GM19238 (cell line): ENCODE data around the gene GINS2.

ENCODE experiments used
- DNase-seq: peaks from one replicate; pipeline ENCODE4 v3.0.0; 2011; ENCODE audit warnings: low spot score; ENCODE audit not compliant: insufficient read length

Gene GINS2

DNA sequence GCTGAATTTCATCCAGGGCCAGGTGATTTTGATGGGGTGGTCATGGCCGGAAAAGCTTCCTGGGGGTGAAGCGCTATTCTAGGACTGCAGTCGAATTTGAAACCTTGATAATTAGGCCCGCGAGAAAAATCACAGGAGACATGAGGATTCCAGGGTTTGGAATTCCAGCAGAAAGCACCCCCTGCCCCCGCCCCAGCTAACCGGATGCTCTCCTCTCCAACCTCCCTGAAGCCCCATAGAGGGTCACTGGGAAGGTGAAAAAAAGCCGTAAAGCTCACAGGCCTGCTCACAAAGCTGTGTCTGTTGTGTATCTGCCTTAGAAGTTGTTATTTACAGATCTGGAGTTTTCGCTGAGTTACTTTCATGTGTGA lies 1.2 kb upstream of the GINS2 start:
- DNase-seq, result no peak

DNA sequence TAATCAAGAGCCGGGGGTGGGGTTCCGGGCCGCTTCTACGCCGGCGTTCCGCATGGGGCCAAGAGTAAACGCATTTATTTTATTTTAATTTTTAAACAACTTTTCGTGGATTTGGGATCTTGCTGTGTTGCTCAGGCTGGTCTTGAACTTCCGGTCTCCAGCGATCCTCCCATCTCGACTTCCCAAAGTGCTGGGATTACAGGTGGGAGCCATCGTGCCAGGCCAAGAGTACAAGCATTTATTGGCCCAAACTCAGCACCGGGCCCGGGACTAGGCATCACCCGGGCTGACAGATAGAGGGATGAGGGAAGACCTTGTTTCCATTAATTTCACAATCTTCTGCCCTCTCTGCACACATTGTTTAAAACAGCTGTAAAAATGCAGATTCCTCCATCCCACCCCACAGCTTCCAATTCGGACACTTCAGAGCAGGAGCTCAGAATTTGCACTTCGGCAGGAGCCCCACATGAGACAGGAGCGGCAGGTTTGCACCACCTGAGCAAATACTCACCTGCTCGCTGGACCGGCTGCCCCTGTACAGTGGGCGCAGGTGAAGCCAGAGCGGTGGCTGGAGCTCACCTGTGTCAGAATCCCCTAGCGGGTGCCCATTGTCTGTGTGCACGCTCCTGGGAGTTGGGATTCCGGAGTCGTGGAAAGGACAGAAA lies 663 bp upstream of the GINS2 start:
- no peak for DNase-seq

- DNase-seq, result no peak
Observed at GRCh38 chr16:85687651-85688471, 893 bp downstream of the GINS2 start.

DNA sequence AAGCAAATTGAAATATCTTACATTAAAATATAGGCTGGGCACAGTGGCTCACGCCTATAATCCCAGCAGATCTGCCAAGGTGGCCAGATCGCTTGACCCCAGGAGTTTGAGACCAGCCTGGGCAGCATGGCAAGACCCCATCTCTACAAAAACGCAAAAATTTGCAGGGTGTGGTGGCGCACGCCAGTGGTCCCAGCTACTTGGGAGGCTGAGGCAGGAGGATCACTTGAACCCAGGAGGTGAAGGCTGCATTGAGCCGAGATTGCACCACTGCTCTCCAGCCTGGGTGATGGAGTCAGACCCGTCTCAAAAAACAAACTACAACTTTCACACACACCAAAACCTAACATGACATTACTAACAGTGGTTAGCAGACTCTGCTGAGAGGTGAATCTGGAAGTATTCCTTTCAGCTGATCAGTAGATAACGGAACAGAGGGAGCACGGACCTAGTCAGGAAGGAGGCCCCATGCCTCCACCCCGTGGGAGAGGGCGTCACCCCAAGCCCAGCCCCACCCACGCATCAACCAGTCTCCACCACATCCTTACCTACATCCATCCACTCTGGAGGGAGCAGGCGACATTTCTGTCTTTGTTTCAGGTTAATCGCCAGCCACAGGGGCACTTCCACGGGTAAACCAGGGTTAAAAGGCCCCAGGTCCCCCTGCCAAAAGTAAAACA lies 1.7 kb downstream of the GINS2 start:
- no peak for DNase-seq

GRCh38 chr16:85685251-85685650 lies 3.5 kb downstream of the GINS2 start:
- DNase-seq, result no peak

DNA sequence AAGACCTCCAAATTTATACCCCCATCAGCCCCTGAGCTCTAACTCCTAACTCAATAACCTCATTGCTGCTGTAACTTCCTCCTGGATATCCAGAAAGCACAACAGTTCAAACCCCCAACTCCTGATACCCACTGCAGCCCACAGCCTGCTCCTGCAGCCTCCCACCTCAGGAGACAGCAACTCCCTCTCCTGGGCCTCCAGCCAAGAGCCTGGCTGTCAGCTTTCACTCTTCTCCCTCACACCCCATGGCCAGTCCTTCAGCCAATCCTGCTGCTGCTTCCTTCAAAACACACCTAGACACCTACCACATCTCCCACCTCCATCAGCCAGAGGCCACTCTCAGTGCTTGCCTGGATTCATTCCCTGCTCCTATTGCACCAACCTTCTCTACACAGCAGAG lies 5.4 kb downstream of the GINS2 start:
- no peak for DNase-seq

- DNase-seq, result no peak
Observed at GRCh38 chr16:85682516-85682915, 6.2 kb downstream of the GINS2 start.

GRCh38 chr16:85681255-85681654 lies 7.5 kb downstream of the GINS2 start:
- no peak for DNase-seq

DNA sequence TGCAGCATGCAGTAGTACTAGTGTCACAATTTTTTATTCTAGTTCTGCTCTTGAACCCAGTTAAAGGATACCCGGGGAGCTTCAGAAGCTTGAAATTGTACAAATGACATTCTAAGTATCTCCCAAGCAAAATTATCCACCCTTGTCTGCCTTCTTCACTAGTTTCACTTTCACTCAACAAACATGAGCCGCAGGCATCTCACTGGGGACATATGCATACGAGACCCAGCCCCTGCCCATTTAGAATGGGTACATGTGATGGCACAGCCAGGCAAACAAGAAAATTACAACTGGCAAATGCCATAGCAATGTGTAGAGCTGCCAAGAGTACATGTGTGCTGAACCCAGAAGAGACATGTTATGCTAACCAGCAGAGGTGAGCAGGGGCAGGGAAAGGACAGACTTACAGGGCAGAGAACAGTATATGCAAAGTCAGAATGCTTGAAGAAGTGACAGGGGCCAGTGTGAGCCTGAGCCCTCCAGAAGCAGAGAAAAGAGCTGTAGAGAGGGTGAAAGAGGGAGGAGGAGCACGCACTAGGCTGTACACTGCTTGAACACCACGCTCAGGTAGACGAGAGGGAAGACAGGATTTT lies 8.3 kb downstream of the GINS2 start:
- DNase-seq, result no peak

- DNase-seq, result no peak
Observed at GRCh38 chr16:85679870-85680269, 8.9 kb downstream of the GINS2 start.

GRCh38 chr16:85678821-85679220 lies 9.9 kb downstream of the GINS2 start:
- no peak for DNase-seq

- DNase-seq, result no peak
Observed at GRCh38 chr16:85678016-85678415, 10.7 kb downstream of the GINS2 start.

- no peak for DNase-seq
Observed at GRCh38 chr16:85677383-85677967, 11.3 kb downstream of the GINS2 start.

GRCh38 chr16:85676466-85676865 lies 12.3 kb downstream of the GINS2 start:
- DNase-seq, result no peak

DNA sequence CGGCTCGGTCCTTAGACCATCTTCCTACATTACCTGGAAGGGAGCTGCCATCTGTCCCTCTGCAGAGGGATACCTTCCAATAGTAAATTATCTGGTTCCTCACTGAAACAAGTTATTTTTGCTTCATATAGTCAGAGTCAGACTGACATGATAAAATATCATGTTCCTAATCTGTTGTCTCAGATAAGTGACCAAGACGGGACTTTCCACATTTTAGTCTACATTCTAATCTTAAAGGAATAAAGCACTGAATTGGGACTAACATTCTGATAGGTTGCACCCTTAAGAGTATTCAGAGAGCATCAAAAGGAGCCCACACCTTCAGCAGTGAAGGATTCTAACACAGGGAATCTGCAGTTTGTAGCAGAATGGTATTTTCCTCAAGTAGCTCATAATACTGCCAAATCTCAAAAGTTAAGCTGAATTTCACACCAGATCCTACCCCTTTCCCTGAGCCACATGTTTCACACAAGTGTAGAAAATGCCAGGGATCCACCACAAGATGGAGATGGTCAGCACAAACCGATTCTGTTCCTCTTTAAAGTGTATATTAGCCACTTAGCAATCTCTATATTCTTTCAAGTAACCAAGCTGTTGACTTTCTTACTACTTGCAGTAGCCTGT lies 13.4 kb downstream of the GINS2 start:
- no peak for DNase-seq

DNA sequence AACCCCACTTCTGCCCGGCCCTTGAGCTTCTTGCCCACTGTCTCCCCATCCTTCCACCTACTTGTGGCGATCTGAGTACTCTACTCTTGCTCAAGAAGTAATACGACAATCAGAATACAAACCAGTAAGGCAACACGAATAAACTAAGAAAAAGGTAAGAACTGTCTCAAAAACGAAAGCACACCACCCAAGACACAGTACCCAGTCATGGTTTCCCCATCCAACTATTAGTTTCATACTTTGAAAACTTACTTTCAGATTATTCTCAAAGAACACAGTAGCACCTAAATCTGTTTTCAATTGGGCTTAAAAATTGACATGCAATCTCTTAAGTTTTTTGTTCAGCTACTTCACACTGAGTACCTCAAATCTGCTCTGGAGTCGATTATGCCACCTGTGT lies 13.9 kb downstream of the GINS2 start:
- DNase-seq, result no peak

DNA sequence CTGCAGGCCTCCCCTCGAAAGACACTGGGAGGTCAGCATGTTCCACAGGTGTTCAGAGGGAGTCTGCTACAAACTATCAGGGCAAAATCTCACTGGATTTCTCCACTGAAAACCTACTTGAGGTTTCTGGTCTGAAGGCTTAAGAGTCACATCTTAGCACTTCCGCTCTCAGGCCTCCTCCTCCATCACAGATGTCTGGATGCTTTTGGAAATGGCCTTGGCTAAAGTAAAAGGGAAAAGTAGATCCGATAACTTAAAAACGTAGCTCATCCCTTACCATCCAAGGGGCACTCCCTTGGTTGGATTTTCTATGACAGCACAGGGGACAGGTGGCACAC lies 14.4 kb downstream of the GINS2 start:
- no peak for DNase-seq

- DNase-seq, result no peak
Observed at GRCh38 chr16:85673529-85674417, 15.0 kb downstream of the GINS2 start.

DNA sequence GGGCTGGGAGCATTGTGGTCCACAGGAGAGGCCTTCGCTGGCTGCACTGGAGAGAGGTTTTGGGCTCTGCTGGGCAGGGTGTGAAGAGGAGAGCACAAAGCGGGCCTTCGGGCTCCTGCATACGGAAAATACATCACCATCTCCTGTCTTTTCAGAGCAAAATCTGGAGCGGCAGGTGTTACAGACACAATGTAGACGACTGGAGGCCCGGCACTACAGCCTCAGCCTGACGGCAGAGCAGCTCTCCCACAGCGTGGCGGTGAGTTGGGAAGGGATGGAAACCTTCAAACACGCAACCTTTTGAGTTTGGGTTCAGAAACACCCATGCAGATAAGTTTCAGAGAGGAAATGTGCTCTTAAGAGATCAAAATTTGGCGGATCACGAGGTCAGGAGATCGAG lies 17.9 kb downstream of the GINS2 start:
- DNase-seq, result no peak

- no peak for DNase-seq
Observed at GRCh38 chr16:85668676-85669424, 19.9 kb downstream of the GINS2 start.
